Astrocyte of the spinal cord (primary cell): ENCODE results near the gene OR7D4.
"Not testable (repeated sequence)": the region's sequence is repeated elsewhere in the genome, so short reads cannot be mapped to it uniquely, and the experiment has no call there.

Experiments used
- DNase-seq: peaks from one replicate; pipeline ENCODE4 v3.0.0; 2011; ENCODE audit warnings: low read depth, low spot score
- H3K4me3 ChIP-seq: 2 replicates; pipeline ENCODE4 v1.5.1; 2011; ENCODE audit warnings: low read depth, mild to moderate bottlenecking, low read length, moderate library complexity
- in situ Hi-C: cut with HindIII; loops from 2 replicates; pipeline ENCODE4 v1.10.0; 2017; ENCODE audit warnings: low sequenced_read_pairs
- TF ChIP-seq, protein P1 (sequence below): IDR thresholded peaks from 2 replicates; pipeline ENCODE4 v1.5.1; 2012; ENCODE audit warnings: low read depth, mild to moderate bottlenecking, low read length, inconsistent platforms

Gene OR7D4

GRCh38 chr19:9219489-9219888, at the start of gene OR7D4:
Gene OR7D4, minus strand, starts transcription at chr19:9219589. Its CDS starts 4,752 bp downstream, at chr19:9214837.
- in situ Hi-C loops, result no loop called here
- no peak within 1 kb of the TSS for H3K4me3 ChIP-seq

DNA sequence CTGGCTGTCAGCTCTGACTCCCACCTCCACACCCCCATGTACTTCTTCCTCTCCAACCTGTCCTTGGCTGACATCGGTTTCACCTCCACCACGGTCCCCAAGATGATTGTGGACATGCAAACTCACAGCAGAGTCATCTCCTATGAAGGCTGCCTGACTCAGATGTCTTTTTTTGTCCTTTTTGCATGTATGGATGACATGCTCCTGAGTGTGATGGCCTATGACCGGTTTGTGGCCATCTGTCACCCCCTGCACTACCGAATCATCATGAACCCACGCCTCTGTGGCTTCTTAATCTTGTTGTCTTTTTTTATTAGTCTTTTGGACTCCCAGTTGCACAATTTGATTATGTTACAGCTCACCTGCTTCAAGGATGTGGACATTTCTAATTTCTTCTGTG, 31.8 kb upstream of the OR7D4 start:
- DNase-seq, result no peak
- in situ Hi-C loops, result no loop called here
- H3K4me3 ChIP-seq, result no peak overlapping the region
- TF ChIP-seq, protein P1, sequence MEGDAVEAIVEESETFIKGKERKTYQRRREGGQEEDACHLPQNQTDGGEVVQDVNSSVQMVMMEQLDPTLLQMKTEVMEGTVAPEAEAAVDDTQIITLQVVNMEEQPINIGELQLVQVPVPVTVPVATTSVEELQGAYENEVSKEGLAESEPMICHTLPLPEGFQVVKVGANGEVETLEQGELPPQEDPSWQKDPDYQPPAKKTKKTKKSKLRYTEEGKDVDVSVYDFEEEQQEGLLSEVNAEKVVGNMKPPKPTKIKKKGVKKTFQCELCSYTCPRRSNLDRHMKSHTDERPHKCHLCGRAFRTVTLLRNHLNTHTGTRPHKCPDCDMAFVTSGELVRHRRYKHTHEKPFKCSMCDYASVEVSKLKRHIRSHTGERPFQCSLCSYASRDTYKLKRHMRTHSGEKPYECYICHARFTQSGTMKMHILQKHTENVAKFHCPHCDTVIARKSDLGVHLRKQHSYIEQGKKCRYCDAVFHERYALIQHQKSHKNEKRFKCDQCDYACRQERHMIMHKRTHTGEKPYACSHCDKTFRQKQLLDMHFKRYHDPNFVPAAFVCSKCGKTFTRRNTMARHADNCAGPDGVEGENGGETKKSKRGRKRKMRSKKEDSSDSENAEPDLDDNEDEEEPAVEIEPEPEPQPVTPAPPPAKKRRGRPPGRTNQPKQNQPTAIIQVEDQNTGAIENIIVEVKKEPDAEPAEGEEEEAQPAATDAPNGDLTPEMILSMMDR, result no peak

More at GRCh38 chr19:9219489-9219888, at the start of gene OR7D4:
- no peak for DNase-seq
- TF ChIP-seq, protein P1, result no peak

DNA sequence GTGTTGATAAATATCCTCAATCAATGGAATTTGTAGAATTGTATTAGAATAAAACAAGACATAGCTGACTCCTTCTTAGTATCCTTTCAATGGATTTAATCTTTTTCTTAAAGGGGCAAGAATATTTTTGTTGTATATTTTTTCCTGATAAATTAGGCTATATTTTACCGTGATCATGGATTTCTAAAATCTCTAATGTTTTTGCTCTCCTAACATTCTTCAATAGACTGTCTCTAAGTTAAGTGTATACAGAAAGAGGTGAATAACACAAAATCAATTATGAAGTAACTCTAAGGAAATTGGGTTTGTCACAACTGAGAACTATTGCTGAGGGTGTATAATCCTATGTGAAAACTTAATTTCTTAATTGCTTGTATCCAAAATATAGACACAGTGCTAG, 31.2 kb upstream of the OR7D4 start, which contains the start of gene OR7E24:
TSS of gene OR7E24 (plus strand) at position 301 of the 400 bp plus-strand sequence. CDS start 114 bp downstream, outside the sequence.
- no peak for DNase-seq
- TF ChIP-seq, protein P1, result no peak
- in situ Hi-C loops, result no loop called here

GRCh38 chr19:9205501-9206113, 13.8 kb downstream of the OR7D4 start:
- in situ Hi-C loops, result no loop called here
- DNase-seq, result peak; percentile 47
- no peak overlapping the region for H3K4me3 ChIP-seq
- TF ChIP-seq, protein P1, result peak; percentile 81

More for the DNA sequence above, 31.2 kb upstream of the OR7D4 start, which contains the start of gene OR7E24:
- no peak within 1 kb of the TSS for H3K4me3 ChIP-seq

- H3K4me3 ChIP-seq, DNase-seq, in situ Hi-C loops: not testable (repeated sequence)
Observed at GRCh38 chr19:9198044-9198443, 21.3 kb downstream of the OR7D4 start.

- DNase-seq, result no peak
- TF ChIP-seq, protein P1, result no peak
- no peak overlapping the region for H3K4me3 ChIP-seq
- in situ Hi-C loops, result no loop called here
Observed at GRCh38 chr19:9189535-9189934, 29.9 kb downstream of the OR7D4 start.

- in situ Hi-C loops, result no loop called here
- no peak overlapping the region for H3K4me3 ChIP-seq
- TF ChIP-seq, protein P1, result no peak
- no peak for DNase-seq
Observed at GRCh38 chr19:9187191-9187590, 32.2 kb downstream of the OR7D4 start.
